Mucosa of rectum (tissue), 2 donors: ENCODE results near the gene RNF25.

Experiments
- H3K27ac ChIP-seq, 2 donors: one replicate each; pipeline ENCODE4 v1.7.0; 2013; ENCODE audit warnings: inconsistent platforms in 2 of 2, low read depth in 2 of 2, low read length in 2 of 2
- H3K27me3 ChIP-seq, 2 donors: one replicate each; pipeline ENCODE4 v1.7.0; 2013; ENCODE audit warnings: low read length in 2 of 2; ENCODE audit not compliant: control insufficient read depth in 2 of 2, insufficient read depth in 2 of 2
- H3K36me3 ChIP-seq, 2 donors: one replicate each; pipeline ENCODE4 v1.7.0; 2013; ENCODE audit warnings: low read length in 2 of 2; ENCODE audit not compliant: control insufficient read depth in 2 of 2, insufficient read depth in 2 of 2
- H3K4me1 ChIP-seq, 2 donors: one replicate each; pipeline ENCODE4 v1.7.0; 2013; ENCODE audit warnings: low read length in 2 of 2, mild to moderate bottlenecking in 1 of 2; ENCODE audit not compliant: control insufficient read depth in 2 of 2, insufficient read depth in 2 of 2
- H3K4me3 ChIP-seq, 2 donors: one replicate each; pipeline ENCODE4 v1.7.0; 2013; ENCODE audit warnings: low read length in 2 of 2
- H3K9ac ChIP-seq, 2 donors: one replicate each; pipeline ENCODE4 v1.7.0; 2013; ENCODE audit warnings: low read length in 2 of 2, low read depth in 1 of 2, mild to moderate bottlenecking in 1 of 2
- H3K9me3 ChIP-seq, 2 donors: one replicate each; pipeline ENCODE4 v1.7.0; 2013; ENCODE audit warnings: low read length in 2 of 2; ENCODE audit not compliant: control insufficient read depth in 2 of 2
- donor health status: healthy.
- donor health status: Normal muscosa, but diverticular disease.

RNF25 gene

DNA sequence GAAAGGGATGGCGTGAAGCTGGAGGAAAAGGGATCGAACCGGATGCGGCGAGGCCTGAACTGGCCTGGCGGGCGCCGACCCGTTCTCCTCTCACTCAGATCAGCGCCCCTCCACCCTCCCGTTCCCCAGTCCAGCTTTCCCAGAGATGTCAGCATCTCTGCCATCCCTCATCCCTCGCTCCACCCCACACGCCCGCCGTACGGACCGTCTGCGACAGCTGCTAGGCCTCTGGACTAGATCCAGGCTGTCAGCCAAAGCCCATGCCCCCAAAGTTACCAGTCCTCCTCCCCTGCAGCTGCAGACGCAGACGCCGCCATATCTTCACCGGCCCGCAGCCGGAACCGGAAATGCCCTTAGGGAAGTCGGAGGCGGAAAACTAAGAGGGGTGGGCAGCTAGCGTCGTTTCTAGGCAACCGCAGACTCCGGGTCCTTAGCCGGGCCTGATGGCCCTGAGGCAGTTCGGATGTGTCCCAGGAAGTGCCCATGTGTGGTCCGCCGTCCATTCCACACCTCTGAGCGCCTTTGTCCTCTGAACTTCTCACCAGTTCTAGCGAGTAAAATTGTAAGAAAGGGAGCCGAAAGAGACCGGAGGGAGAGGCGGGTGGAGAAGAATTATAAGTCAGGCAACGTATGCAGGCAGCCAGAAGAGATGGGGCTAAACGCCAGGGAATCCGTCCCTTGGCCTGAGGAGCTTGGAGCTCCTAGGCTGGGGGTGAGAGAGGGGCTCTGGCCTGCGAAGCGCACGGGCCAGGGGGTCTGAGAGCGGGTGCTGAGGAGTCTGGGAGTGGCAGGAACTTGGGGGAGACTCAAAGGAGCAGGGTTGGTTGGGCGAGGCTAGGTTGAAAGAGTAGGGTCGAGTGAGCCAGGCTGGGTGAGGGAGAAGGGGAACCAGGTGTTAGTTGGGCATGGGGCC is at the start of gene RNF25, which contains the start of gene STK36:
RNF25 (minus strand) TSS at position 349 of the 913 bp plus-strand sequence; CDS start at position 317, 32 bp downstream.
STK36 (plus strand) TSS at position 433 of the 913 bp plus-strand sequence. CDS start 744 bp downstream, outside the sequence.
- Histone ChIP-seq H3K27me3 (no peaks in the 10 kb centered on the region), H3K27ac (peak within 1 kb of the TSS; percentile 52 to 66), H3K4me1 (peaks cover 13% of the 10 kb centered on the region in 2 donors), H3K36me3 (peaks cover 9 to 18% of the 10 kb centered on the region in 2 donors), H3K9ac (peak within 1 kb of the TSS; percentile 77 to 80), H3K9me3 (no peaks in the 10 kb centered on the region), H3K4me3 (peak within 1 kb of the TSS; percentile 77 to 94)

GRCh38 chr2:218721488-218721887 is 49.7 kb upstream of the RNF25 start:
- no peaks in the 10 kb centered on the region for H3K36me3 ChIP-seq
- no peaks in the 10 kb centered on the region for H3K27me3 ChIP-seq
- H3K4me1 ChIP-seq, result peaks cover 0 to 10% of the 10 kb centered on the region in 2 donors
- no peak overlapping the region for H3K27ac ChIP-seq
- H3K4me3 ChIP-seq, result no peak overlapping the region
- H3K9me3 ChIP-seq, result no peaks in the 10 kb centered on the region
- H3K9ac ChIP-seq, result no peak overlapping the region

DNA sequence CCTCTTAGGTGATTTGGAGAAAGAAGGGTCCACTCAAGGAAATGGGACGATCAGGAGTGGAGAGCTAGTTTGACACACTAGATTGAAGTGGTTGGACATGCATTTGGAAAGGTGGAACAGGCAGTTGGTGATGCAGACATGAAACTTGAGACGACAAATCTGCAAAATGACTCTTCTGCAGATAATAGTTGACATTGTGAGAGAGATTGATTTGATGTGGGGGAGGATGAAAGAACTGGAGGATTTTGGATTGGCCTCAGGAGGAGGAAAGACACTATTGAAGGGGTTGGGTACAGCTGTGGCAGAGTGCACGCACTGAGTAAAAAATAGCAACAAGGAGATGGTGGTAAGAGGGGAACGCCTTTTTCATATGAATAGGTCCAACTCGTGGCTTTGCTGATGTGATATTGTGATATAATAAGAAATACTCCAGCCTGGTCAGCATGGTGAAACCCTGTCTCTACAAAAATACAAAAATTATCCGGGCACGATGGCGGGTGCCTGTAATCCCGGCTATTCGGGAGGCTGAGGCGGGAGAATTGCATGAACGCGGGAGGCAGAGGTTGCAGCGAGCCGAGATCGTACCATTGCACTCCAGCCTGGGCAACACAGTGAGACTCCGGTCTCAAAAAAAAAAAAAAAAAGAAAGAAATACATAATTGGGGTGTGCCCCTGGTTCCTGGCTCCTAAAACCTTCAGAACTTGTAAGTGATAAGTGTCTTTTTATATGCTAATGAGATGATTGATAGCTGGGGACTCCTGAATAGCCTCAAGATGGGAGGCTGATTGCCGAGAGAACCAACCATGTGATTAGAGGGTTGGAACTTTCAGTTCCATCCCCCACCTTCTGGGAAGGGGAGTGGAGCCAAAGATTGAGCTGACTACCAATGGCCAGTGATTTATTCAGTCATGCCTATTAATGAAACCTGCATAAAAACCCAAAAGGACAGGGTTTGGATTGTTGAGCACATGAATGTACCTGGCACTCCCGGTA is 48.5 kb upstream of the RNF25 start:
- Histone ChIP-seq H3K9ac (no peak overlapping the region), H3K9me3 (no peaks in the 10 kb centered on the region), H3K4me1 (peaks cover 0 to 10% of the 10 kb centered on the region in 2 donors), H3K27ac (no peak overlapping the region), H3K27me3 (no peaks in the 10 kb centered on the region), H3K36me3 (no peaks in the 10 kb centered on the region), H3K4me3 (no peak overlapping the region)

DNA sequence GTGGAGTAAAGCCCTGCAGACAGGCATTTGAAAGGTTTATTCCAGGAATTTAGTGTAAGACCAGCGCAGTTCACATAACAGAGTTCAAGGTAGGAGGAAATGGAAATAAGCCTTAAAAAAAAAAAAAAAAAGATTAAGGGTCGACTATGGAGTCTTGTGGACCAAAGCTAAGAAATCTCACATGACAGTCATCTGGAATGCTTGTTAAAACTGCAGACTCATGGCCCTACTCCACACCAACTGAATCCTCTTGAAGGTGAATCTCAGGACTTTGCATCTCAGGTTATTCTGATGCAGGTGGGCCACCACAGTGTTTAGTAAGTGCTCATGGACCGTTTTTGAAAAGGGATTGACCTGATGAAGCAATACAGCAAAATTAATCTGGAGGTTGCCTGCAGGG is 47.7 kb upstream of the RNF25 start:
- Histone ChIP-seq H3K9ac (no peak overlapping the region), H3K9me3 (no peaks in the 10 kb centered on the region), H3K4me3 (no peak overlapping the region), H3K36me3 (no peaks in the 10 kb centered on the region), H3K27ac (no peak overlapping the region), H3K4me1 (peaks cover 0 to 10% of the 10 kb centered on the region in 2 donors), H3K27me3 (no peaks in the 10 kb centered on the region)

DNA sequence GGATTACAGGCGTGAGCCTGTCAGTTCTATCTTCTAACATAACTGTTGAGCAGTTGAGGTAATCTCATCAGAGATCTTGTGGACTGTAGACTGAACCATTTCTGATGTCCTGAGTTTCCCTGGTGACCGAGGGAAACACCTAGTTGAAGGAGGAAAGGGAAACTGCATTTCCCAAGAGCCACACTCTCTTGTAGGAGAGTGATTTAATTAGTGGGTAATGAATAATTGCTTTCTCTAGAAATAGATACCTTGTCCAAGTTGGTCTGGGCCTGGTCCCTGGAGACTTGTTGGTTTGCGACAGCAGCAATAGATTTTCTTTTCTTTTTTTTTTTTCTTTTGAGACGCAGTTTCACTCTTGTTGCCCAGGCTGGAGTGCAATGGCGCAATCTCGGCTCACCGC is 46.3 kb upstream of the RNF25 start:
- H3K4me3 ChIP-seq, result no peak overlapping the region
- no peaks in the 10 kb centered on the region for H3K36me3 ChIP-seq
- H3K4me1 ChIP-seq, result peaks cover 0 to 10% of the 10 kb centered on the region in 2 donors
- no peaks in the 10 kb centered on the region for H3K27me3 ChIP-seq
- H3K9me3 ChIP-seq, result no peaks in the 10 kb centered on the region
- H3K9ac ChIP-seq, result no peak overlapping the region
- no peak overlapping the region for H3K27ac ChIP-seq

GRCh38 chr2:218717262-218717661 is 45.5 kb upstream of the RNF25 start:
- H3K9ac ChIP-seq, result peak overlapping the region in 1 of 2 donors; percentile 60
- H3K4me1 ChIP-seq, result peaks cover 0 to 7% of the 10 kb centered on the region in 2 donors
- H3K9me3 ChIP-seq, result no peaks in the 10 kb centered on the region
- peak overlapping the region in 1 of 2 donors; percentile 17 for H3K4me3 ChIP-seq
- H3K36me3 ChIP-seq, result no peaks in the 10 kb centered on the region
- H3K27me3 ChIP-seq, result no peaks in the 10 kb centered on the region
- peak overlapping the region; percentile 17 to 77 for H3K27ac ChIP-seq

GRCh38 chr2:218716070-218716469 is 44.3 kb upstream of the RNF25 start:
- Histone ChIP-seq H3K4me3 (no peak overlapping the region), H3K9me3 (no peaks in the 10 kb centered on the region), H3K27me3 (no peaks in the 10 kb centered on the region), H3K27ac (no peak overlapping the region), H3K36me3 (no peaks in the 10 kb centered on the region), H3K4me1 (peaks cover 6 to 10% of the 10 kb centered on the region in 2 donors), H3K9ac (no peak overlapping the region)

DNA sequence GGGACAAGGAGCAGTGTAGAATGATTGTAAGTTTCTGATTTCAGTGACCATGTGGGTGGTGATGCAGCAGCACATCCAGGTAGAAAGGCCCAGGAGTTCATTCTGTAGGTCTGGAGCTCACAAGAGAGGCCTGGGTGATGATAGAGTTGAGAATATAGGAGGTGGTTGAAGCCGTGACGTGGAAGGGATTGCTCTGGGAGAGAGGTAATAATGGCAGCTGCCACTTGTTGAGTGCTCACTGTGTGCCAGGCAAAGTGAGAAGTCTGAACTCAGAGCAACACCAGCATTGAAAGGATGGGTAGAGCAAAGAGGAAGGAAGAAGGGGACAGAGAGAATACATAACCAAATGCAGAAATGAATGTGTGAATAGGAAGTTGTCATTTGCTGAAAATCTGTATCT is 42.1 kb upstream of the RNF25 start:
- Histone ChIP-seq H3K27ac (no peak overlapping the region), H3K4me3 (no peak overlapping the region), H3K36me3 (no peaks in the 10 kb centered on the region), H3K27me3 (no peaks in the 10 kb centered on the region), H3K9me3 (no peaks in the 10 kb centered on the region), H3K9ac (no peak overlapping the region), H3K4me1 (peaks cover 6 to 10% of the 10 kb centered on the region in 2 donors)

DNA sequence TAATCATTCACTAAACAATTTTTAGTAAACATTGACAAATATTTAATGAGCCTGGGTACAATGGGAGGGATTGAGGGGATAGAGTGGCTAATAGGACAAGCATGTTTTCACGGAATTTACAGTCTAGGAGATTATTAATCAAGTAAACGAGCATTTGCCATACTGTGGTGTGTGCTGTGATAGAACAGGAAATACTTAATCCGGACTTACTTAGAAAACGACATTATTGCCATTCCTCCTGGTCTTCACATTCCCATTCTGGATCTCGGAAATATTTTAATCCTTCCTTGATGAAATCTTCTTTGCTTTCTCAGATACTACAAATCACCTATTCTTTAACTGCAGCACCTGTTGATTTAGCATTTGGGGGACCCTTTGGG is 39.7 kb upstream of the RNF25 start:
- H3K27ac ChIP-seq, result peak overlapping the region; percentile 76 to 88
- H3K4me1 ChIP-seq, result peaks cover 3 to 6% of the 10 kb centered on the region in 2 donors
- no peaks in the 10 kb centered on the region for H3K36me3 ChIP-seq
- peak overlapping the region; percentile 81 to 87 for H3K9ac ChIP-seq
- H3K4me3 ChIP-seq, result peak overlapping the region; percentile 82 to 90
- no peaks in the 10 kb centered on the region for H3K27me3 ChIP-seq
- H3K9me3 ChIP-seq, result no peaks in the 10 kb centered on the region
